HCT116 (cell line): ENCODE measurements around the gene SMTNL1. TPM values are rescaled to one million over a fixed set of nuclear protein-coding genes. Genes with fewer than 3 reads are reported as not detected.

Experiments used
- ATAC-seq: fragments of 200-7000 bp; cut with Tn5 transposase; 2 replicates; pipeline ENCODE4 v1.9.1; 2020; ENCODE audit warnings: mild to moderate bottlenecking, moderate library complexity
- BruUV-seq: library from RNA; stranded (reverse); fragments of 400-500 nt; replicated peaks from 2 replicates; lab custom pipeline; 2021; lab: Mats Ljungman, UMichigan
- CTCF ChIA-PET: fragments of 300-600 bp; sonication (Branson Sonifier 250); formaldehyde crosslinking; loops from one replicate; lab custom pipeline; 2021; ENCODE audit warnings: antibody characterized with exemption; lab: Charles Lee
- POLR2A ChIA-PET: fragments of 300-600, 350-600 bp; sonication (Branson Sonifier 250); formaldehyde crosslinking; loops from one replicate; lab custom pipeline; 2021; ENCODE audit warnings: antibody characterized with exemption; lab: Charles Lee
- RAD21 ChIA-PET, 2 experiments: fragments of 300-600 bp; sonication (Branson Sonifier 250); formaldehyde crosslinking; loops; one replicate each; lab custom pipeline; 2023; ENCODE audit warnings: low total read pairs in 2 of 2; ENCODE audit not compliant: uncharacterized antibody in 2 of 2, unreplicated experiment in 2 of 2, low non-redundant PET in 1 of 2; lab: Charles Lee
- DNase-seq: peaks from one replicate; pipeline ENCODE4 v3.0.0-alpha.2; 2010; ENCODE audit warnings: low read depth, low spot score
- H2AFZ ChIP-seq: fragments of 200-600 bp; shearing (Covaris generic), sonication (generic); 2 replicates; pipeline ENCODE4 v1.6.1; 2017; ENCODE audit warnings: low read depth, mixed run types, mixed read lengths, antibody characterized with exemption, low read length; ENCODE audit not compliant: poor library complexity, severe bottlenecking
- H3K27ac ChIP-seq: 2 replicates; pipeline ENCODE4 v1.5.1; 2012; ENCODE audit warnings: low read depth, low read length
- H3K27me3 ChIP-seq: fragments of 200-600 bp; sonication (generic); 2 replicates; pipeline ENCODE4 v1.6.1; 2016; ENCODE audit warnings: mixed run types, low read length, mixed read lengths; ENCODE audit not compliant: insufficient read depth
- H3K36me3 ChIP-seq, 2 experiments: fragments of 200-500 bp in 1 of 2; fragments of 200-600 bp in 1 of 2; sonication (Bioruptor generic) in 1 of 2; sonication (generic) in 1 of 2; 2 replicates each; pipeline versions ENCODE4 v1.5.1 to v1.6.1; 2014 to 2016; ENCODE audit warnings: low read length in 2 of 2, inconsistent platforms in 1 of 2, mixed read lengths in 1 of 2, mixed run types in 1 of 2; ENCODE audit not compliant: insufficient read depth in 2 of 2, control insufficient read depth in 1 of 2
- H3K4me1 ChIP-seq, 2 experiments: fragments of 200-600 bp in 1 of 2; sonication (generic) in 1 of 2; 2 replicates each; pipeline versions ENCODE4 v1.5.1 to v1.6.1; 2012 to 2017; ENCODE audit warnings: low read length in 2 of 2, inconsistent platforms in 1 of 2, mild to moderate bottlenecking in 1 of 2, mixed read lengths in 1 of 2, mixed run types in 1 of 2, moderate library complexity in 1 of 2; ENCODE audit not compliant: insufficient read depth in 2 of 2, control insufficient read depth in 1 of 2
- H3K4me2 ChIP-seq: fragments of 200-600 bp; sonication (generic); 2 replicates; pipeline ENCODE4 v1.6.1; 2017; ENCODE audit warnings: mixed run types, low read length, mixed read lengths
- H3K4me3 ChIP-seq, 2 experiments: fragments of 200-600 bp in 1 of 2; sonication (generic) in 1 of 2; replicated peaks in 1 of 2; 2 replicates each; pipeline ENCODE4 v1.5.1; 2011 to 2016; ENCODE audit warnings: low read length in 2 of 2, control low read depth in 1 of 2, low read depth in 1 of 2, mild to moderate bottlenecking in 1 of 2, mixed read lengths in 1 of 2, mixed run types in 1 of 2
- H3K79me2 ChIP-seq: fragments of 200-600 bp; sonication (generic); 2 replicates; pipeline ENCODE4 v1.6.1; 2017; ENCODE audit warnings: mild to moderate bottlenecking, mixed run types, low read length, moderate library complexity, mixed read lengths; ENCODE audit not compliant: insufficient read depth
- H3K9ac ChIP-seq: fragments of 200-600 bp; sonication (generic); 2 replicates; pipeline ENCODE4 v1.6.1; 2016; ENCODE audit warnings: low read length, mixed read lengths
- H3K9me2 ChIP-seq: fragments of 200-600 bp; sonication (generic), shearing (Covaris generic); 2 replicates; pipeline ENCODE4 v1.6.1; 2017; ENCODE audit warnings: mixed run types, mild to moderate bottlenecking, moderate library complexity; ENCODE audit not compliant: insufficient read depth
- H3K9me3 ChIP-seq, 2 experiments: fragments of 200-500 bp in 1 of 2; fragments of 200-600 bp in 1 of 2; sonication (Bioruptor generic) in 1 of 2; sonication (generic) in 1 of 2; 2 replicates each; pipeline ENCODE4 v1.6.1; 2014 to 2017; ENCODE audit warnings: low read length in 2 of 2, mixed read lengths in 2 of 2, inconsistent platforms in 1 of 2, low read depth in 1 of 2, mild to moderate bottlenecking in 1 of 2, mixed run types in 1 of 2, moderate library complexity in 1 of 2; ENCODE audit not compliant: control insufficient read depth in 1 of 2, insufficient read depth in 1 of 2
- H4K20me1 ChIP-seq: fragments of 200-600 bp; sonication (generic), shearing (Covaris generic); 2 replicates; pipeline ENCODE4 v1.6.1; 2017; ENCODE audit warnings: mixed run types, mild to moderate bottlenecking, moderate library complexity; ENCODE audit not compliant: insufficient read depth
- CTCF ChIP-seq, 3 experiments: fragments of 200-600 bp in 1 of 3; sonication (generic) in 1 of 3; IDR thresholded peaks in 2 of 3; conservative IDR thresholded peaks in 1 of 3; 2 replicates each; pipeline ENCODE4 v1.5.1; 2012 to 2017; ENCODE audit warnings: low read depth in 2 of 3, low read length in 2 of 3, antibody characterized with exemption in 1 of 3, borderline replicate concordance in 1 of 3, control low read depth in 1 of 3, mild to moderate bottlenecking in 1 of 3, mixed read lengths in 1 of 3, mixed run types in 1 of 3, moderate library complexity in 1 of 3; ENCODE audit not compliant: insufficient read depth in 1 of 3
- EGR1 ChIP-seq: IDR thresholded peaks from 2 replicates; pipeline ENCODE4 v1.6.1; 2012; ENCODE audit warnings: low read depth
- POLR2A ChIP-seq: IDR thresholded peaks from 2 replicates; pipeline ENCODE4 v1.7.0; 2011; ENCODE audit warnings: borderline replicate concordance; ENCODE audit not compliant: insufficient read depth, insufficient read length; ENCODE audit errors: extremely low read depth
- RAD21 ChIP-seq: IDR thresholded peaks from 2 replicates; pipeline ENCODE4 v1.6.1; 2012; ENCODE audit warnings: low read depth, mild to moderate bottlenecking
- REST ChIP-seq: IDR thresholded peaks from 2 replicates; pipeline ENCODE4 v1.6.1; 2012; ENCODE audit warnings: low read depth
- SP1 ChIP-seq: IDR thresholded peaks from 2 replicates; pipeline ENCODE4 v1.6.1; 2012; ENCODE audit warnings: low read depth
- TCF7L2 ChIP-seq: IDR thresholded peaks from 2 replicates; pipeline ENCODE4 v1.7.0; 2011; ENCODE audit warnings: borderline replicate concordance, inconsistent platforms; ENCODE audit not compliant: insufficient read depth, insufficient read length; ENCODE audit errors: extremely low read depth
- intact Hi-C: fragments of 100-400 bp; cut with micrococcal nuclease; formaldehyde crosslinking; loops from 2 replicates; pipeline ENCODE4 v1.10.0; 2022
- total RNA-seq: library from RNA; stranded (reverse); gene quantifications from one replicate; pipeline ENCODE4 v1.2.1, GENCODE V29; 2021; ENCODE audit not compliant: unreplicated experiment

Gene SMTNL1
- total RNA-seq, 1 experiment from 2014 or later: not detected

- no TSS peak for BruUV-seq
- H3K4me1 ChIP-seq: peaks cover 16 to 17% of the 10 kb centered on the region in 2 experiments
- ATAC-seq (no peak), DNase-seq (peak; percentile 32)
- intact Hi-C loops: loop anchor here (1.0 to 5.0 kb wide), 4 partner anchors 34 to 985 kb away; no protein-coding TSS in a partner anchor
- H3K4me3 ChIP-seq: no peak overlapping the region
- no peak overlapping the region for H2AFZ ChIP-seq
- no peaks in the 10 kb centered on the region for H3K9me3 ChIP-seq
- H3K27me3 ChIP-seq: no peaks in the 10 kb centered on the region
- TF ChIP-seq REST (no peak), RAD21 (peak; percentile 95), CTCF (IDR thresholded peaks at IDR 0.05 in 2 of 3, conservative IDR thresholded peaks at IDR 0.05 in 1 of 3; ENCODE audit: borderline replicate concordance in 1 of 3, insufficient read depth in 1 of 3, low read depth in 2 of 3, low read length in 2 of 3) (peak; percentile 85 to 97 (median 91)), POLR2A (no peak), TCF7L2 (peak; percentile 36), EGR1 (no peak), SP1 (no peak)
- H3K9me2 ChIP-seq: no peaks in the 10 kb centered on the region
- no peaks in the 10 kb centered on the region for H4K20me1 ChIP-seq
- no peak overlapping the region for H3K9ac ChIP-seq
- H3K4me2 ChIP-seq: no peak overlapping the region
- peaks cover 2 to 7% of the 10 kb centered on the region in 2 experiments; a peak in 1 of 4 replicates for H3K36me3 ChIP-seq
- CTCF ChIA-PET: interaction anchor here (1.1 to 5.2 kb wide), 10 partner anchors 12 to 182 kb away, joined by 3 to 78 read pairs (median 7); partner anchors contain the start of genes RTN4RL2 and SLC43A1
- no peak overlapping the region for H3K27ac ChIP-seq
- RAD21 ChIA-PET: interaction anchor here (1.0 to 1.2 kb wide), 2 partner anchors 34 kb away, joined by 6 to 9 read pairs; no protein-coding TSS in a partner anchor
- H3K79me2 ChIP-seq: peaks cover 26% of the 10 kb centered on the region
- POLR2A ChIA-PET: interaction anchor here (0.6 to 3.1 kb wide), 2 partner anchors 34 to 117 kb away, joined by 4 to 9 read pairs; no protein-coding TSS in a partner anchor
Measured at GRCh38 chr11:57527056-57527631, 10.3 kb upstream of the SMTNL1 start.
